Stimulated activated CD4-positive, alpha-beta T cell treated with anti-CD3 and anti-CD28 coated beads, TNF-alpha, amount 100 ng/mL, for 24 hours (primary cell): ENCODE data around the gene VEPH1.

Experiments
- DNase-seq, 3 experiments: peaks; one replicate each; pipeline ENCODE4 v3.0.0-alpha.2; 2020; ENCODE audit warnings: low read depth in 3 of 3

VEPH1 gene

GRCh38 chr3:157502916-157503595, at the start of gene VEPH1:
VEPH1 (minus strand) TSS chr3:157503416; CDS start chr3:157495349, 8,067 bp downstream.
- no peak for DNase-seq

GRCh38 chr3:157551961-157552360, 48.7 kb upstream of the VEPH1 start:
- DNase-seq, result no peak

- DNase-seq, result no peak
Measured at GRCh38 chr3:157549498-157549897, 46.3 kb upstream of the VEPH1 start.

GRCh38 chr3:157544501-157545130, 41.4 kb upstream of the VEPH1 start:
- no peak for DNase-seq

- DNase-seq, result no peak
Measured at GRCh38 chr3:157543501-157544035, 40.4 kb upstream of the VEPH1 start.

GRCh38 chr3:157542711-157543500, 39.7 kb upstream of the VEPH1 start:
- no peak for DNase-seq

- DNase-seq, result no peak
Measured at GRCh38 chr3:157541506-157542236, 38.5 kb upstream of the VEPH1 start.

GRCh38 chr3:157540656-157541055, 37.4 kb upstream of the VEPH1 start:
- no peak for DNase-seq

GRCh38 chr3:157535667-157536066, 32.5 kb upstream of the VEPH1 start:
- DNase-seq, result no peak

- DNase-seq, result no peak
Measured at GRCh38 chr3:157534725-157535161, 31.5 kb upstream of the VEPH1 start.

GRCh38 chr3:157533298-157534070, 30.3 kb upstream of the VEPH1 start:
- no peak for DNase-seq

GRCh38 chr3:157532529-157533297, 29.5 kb upstream of the VEPH1 start:
- no peak for DNase-seq

- DNase-seq, result no peak
Measured at GRCh38 chr3:157531771-157532170, 28.6 kb upstream of the VEPH1 start.

- DNase-seq, result no peak
Measured at GRCh38 chr3:157531301-157531660, 28.1 kb upstream of the VEPH1 start.

GRCh38 chr3:157530637-157531300, 27.6 kb upstream of the VEPH1 start:
- no peak for DNase-seq

GRCh38 chr3:157529751-157530150, 26.5 kb upstream of the VEPH1 start:
- no peak for DNase-seq

- no peak for DNase-seq
Measured at GRCh38 chr3:157529085-157529484, 25.9 kb upstream of the VEPH1 start.

- DNase-seq, result no peak
Measured at GRCh38 chr3:157527131-157527881, 24.1 kb upstream of the VEPH1 start.

GRCh38 chr3:157526036-157526435, 22.8 kb upstream of the VEPH1 start:
- DNase-seq, result no peak
